ENCODE results near the gene SETD4.

DNA sequence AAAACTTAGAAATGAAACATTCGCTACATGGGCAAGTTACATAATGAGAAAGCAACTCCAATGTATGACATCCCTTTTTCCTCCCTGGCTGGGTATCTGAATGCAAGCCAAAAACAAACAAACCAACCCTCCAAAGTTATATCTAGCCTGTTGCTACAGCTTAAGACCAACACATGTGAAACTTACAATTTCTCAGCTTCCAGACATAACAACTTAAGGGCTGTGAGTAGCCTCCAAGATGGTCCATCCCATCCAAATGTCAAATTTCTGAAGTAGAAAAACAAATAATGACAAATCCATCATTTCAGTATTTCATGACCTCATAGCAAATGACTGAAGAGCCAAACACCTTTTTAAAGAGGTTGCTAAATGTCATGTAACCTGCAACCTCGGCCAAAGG is 19.9 kb downstream of the SETD4 start:
- TF ChIP-seq, protein P1, sequence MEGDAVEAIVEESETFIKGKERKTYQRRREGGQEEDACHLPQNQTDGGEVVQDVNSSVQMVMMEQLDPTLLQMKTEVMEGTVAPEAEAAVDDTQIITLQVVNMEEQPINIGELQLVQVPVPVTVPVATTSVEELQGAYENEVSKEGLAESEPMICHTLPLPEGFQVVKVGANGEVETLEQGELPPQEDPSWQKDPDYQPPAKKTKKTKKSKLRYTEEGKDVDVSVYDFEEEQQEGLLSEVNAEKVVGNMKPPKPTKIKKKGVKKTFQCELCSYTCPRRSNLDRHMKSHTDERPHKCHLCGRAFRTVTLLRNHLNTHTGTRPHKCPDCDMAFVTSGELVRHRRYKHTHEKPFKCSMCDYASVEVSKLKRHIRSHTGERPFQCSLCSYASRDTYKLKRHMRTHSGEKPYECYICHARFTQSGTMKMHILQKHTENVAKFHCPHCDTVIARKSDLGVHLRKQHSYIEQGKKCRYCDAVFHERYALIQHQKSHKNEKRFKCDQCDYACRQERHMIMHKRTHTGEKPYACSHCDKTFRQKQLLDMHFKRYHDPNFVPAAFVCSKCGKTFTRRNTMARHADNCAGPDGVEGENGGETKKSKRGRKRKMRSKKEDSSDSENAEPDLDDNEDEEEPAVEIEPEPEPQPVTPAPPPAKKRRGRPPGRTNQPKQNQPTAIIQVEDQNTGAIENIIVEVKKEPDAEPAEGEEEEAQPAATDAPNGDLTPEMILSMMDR (IDR thresholded peaks at IDR 0.05), result no peak
- TF ChIP-seq POLR2A (IDR thresholded peaks at IDR 0.05), result no peak

Data from right lobe of liver (tissue), 4 donors.